Sigmoid colon (tissue), 7 donors: ENCODE measurements around the gene PRICKLE1. TPM values are rescaled to one million over a fixed set of nuclear protein-coding genes. Genes with fewer than 3 reads are reported as not detected.
"Not testable (repeated sequence)": the region's sequence is repeated elsewhere in the genome, so short reads cannot be mapped to it uniquely, and the experiment has no call there.

Experiments
- DNase-seq: peaks from one replicate; pipeline ENCODE4 v3.0.0-alpha.2; 2019
- H3K27ac ChIP-seq, 4 donors: fragments of 200-600 bp; sonication (generic); one replicate each; pipeline ENCODE4 v1.5.1; 2016 to 2019; ENCODE audit warnings: mild to moderate bottlenecking in 1 of 4
- H3K27me3 ChIP-seq, 3 donors: fragments of 200-600 bp; sonication (generic); one replicate each; pipeline ENCODE4 v1.5.1; 2019; ENCODE audit warnings: mild to moderate bottlenecking in 1 of 3
- H3K36me3 ChIP-seq, 4 donors: fragments of 200-600 bp; sonication (generic); one replicate each; pipeline ENCODE4 v1.5.1; 2016 to 2019
- H3K4me1 ChIP-seq, 4 donors: fragments of 200-600 bp; sonication (generic); one replicate each; pipeline ENCODE4 v1.5.1; 2017 to 2019
- H3K4me3 ChIP-seq, 4 donors: fragments of 200-600 bp; sonication (generic); one replicate each; pipeline ENCODE4 v1.5.1; 2017 to 2019; ENCODE audit warnings: mild to moderate bottlenecking in 2 of 4, moderate library complexity in 1 of 4
- H3K9me3 ChIP-seq, 4 donors: fragments of 200-600 bp in 3 of 4; sonication (generic) in 3 of 4; one replicate each; pipeline versions ENCODE4 v1.5.1 to v1.6.1; 2013 to 2019
- CTCF ChIP-seq, 4 experiments: fragments of 450-650 bp in 3 of 4; fragments of 200-600 bp in 1 of 4; IDR thresholded peaks; one replicate each; pipeline ENCODE4 v1.5.1; 2016 to 2019; ENCODE audit warnings: antibody characterized with exemption in 4 of 4, mild to moderate bottlenecking in 3 of 4, moderate library complexity in 2 of 4
- EP300 ChIP-seq, 4 donors: sonication (generic); formaldehyde crosslinking; IDR thresholded peaks; one replicate each; pipeline ENCODE4 v1.6.1; 2017; ENCODE audit warnings: antibody characterized with exemption in 4 of 4
- POLR2A ChIP-seq, 2 donors: fragments of 450-650 bp; IDR thresholded peaks; one replicate each; pipeline ENCODE4 v1.6.1; 2016; ENCODE audit warnings: antibody characterized with exemption in 2 of 2, mild to moderate bottlenecking in 2 of 2, moderate library complexity in 2 of 2
- POLR2AphosphoS5 ChIP-seq, 4 donors: sonication (generic); formaldehyde crosslinking; IDR thresholded peaks; one replicate each; pipeline ENCODE4 v1.6.1; 2017; ENCODE audit warnings: antibody characterized with exemption in 4 of 4
- WGBS, 2 donors: extraction: QIAGEN DNeasy Blood & Tissue Kit; methylation state at CpG; one replicate each; pipeline ENCODE4 v1.1.7; 2013; 5-methylcytosine and 5-hydroxymethylcytosine counted together
- intact Hi-C: fragments of 100-400 bp; cut with DNase I; formaldehyde crosslinking; loops from one replicate; pipeline ENCODE4 v1.15.1; 2023
- polyA plus RNA-seq, 3 donors: library from polyadenylated mRNA; stranded (reverse); fragments of 200-250 nt; gene quantifications; one replicate each; pipeline ENCODE4 v1.2.3, GENCODE V29; 2013
- total RNA-seq, 4 donors: library from RNA; depleted of rRNA; stranded (reverse); fragments of >200 nt; gene quantifications; one replicate each; pipeline ENCODE4 v1.1.0, GENCODE V29; 2016
- donor health status: healthy with polysubstance abuse.
- donor health status: Bipolar disorder and iron deficiency.
- donor health status: healthy.

Gene PRICKLE1
- total and polyA plus RNA-seq, 7 donors = 0.46 to 12.4 (median 7.8) TPM

GRCh38 chr12:42550800-42551199 is 38.7 kb downstream of the PRICKLE1 start:
- Histone ChIP-seq H3K4me1 (no peaks in the 10 kb centered on the region), H3K27me3 (no peaks in the 10 kb centered on the region), H3K9me3 (no peaks in the 10 kb centered on the region), H3K4me3 (no peak overlapping the region), H3K27ac (no peak overlapping the region), H3K36me3 (no peaks in the 10 kb centered on the region)
- intact Hi-C loops = no loop called here
- DNase-seq = no peak
- TF ChIP-seq EP300 (IDR thresholded peaks at IDR 0.05) (no peak), POLR2AphosphoS5 (IDR thresholded peaks at IDR 0.05) (no peak), POLR2A (IDR thresholded peaks at IDR 0.05) (no peak), CTCF (IDR thresholded peaks at IDR 0.05) (no peak)

GRCh38 chr12:42546709-42547108 is 42.8 kb downstream of the PRICKLE1 start:
- H3K27me3 ChIP-seq = no peaks in the 10 kb centered on the region
- WGBS, 2 donors = 74 to 88% methylated on average over 2 of the region's 2 CpGs
- intact Hi-C loops = no loop called here
- no peak for TF ChIP-seq CTCF (IDR thresholded peaks at IDR 0.05)
- no peak for TF ChIP-seq EP300 (IDR thresholded peaks at IDR 0.05)
- TF ChIP-seq POLR2AphosphoS5 (IDR thresholded peaks at IDR 0.05) = no peak
- TF ChIP-seq POLR2A (IDR thresholded peaks at IDR 0.05) = no peak
- no peak overlapping the region for H3K4me3 ChIP-seq
- H3K27ac ChIP-seq = no peak overlapping the region
- no peaks in the 10 kb centered on the region for H3K4me1 ChIP-seq
- no peak for DNase-seq
- no peaks in the 10 kb centered on the region for H3K36me3 ChIP-seq
- H3K9me3 ChIP-seq = no peaks in the 10 kb centered on the region

GRCh38 chr12:42541965-42542364 is 47.6 kb downstream of the PRICKLE1 start:
- H3K36me3 ChIP-seq = no peaks in the 10 kb centered on the region
- no peaks in the 10 kb centered on the region for H3K27me3 ChIP-seq
- no peaks in the 10 kb centered on the region for H3K4me1 ChIP-seq
- TF ChIP-seq CTCF (IDR thresholded peaks at IDR 0.05) (no peak), POLR2AphosphoS5 (IDR thresholded peaks at IDR 0.05) (no peak), EP300 (IDR thresholded peaks at IDR 0.05) (no peak), POLR2A (IDR thresholded peaks at IDR 0.05) (no peak)
- H3K9me3 ChIP-seq = no peaks in the 10 kb centered on the region
- intact Hi-C loops = no loop called here
- H3K4me3 ChIP-seq = no peak overlapping the region
- DNase-seq = no peak
- WGBS, 2 donors = 78 to 80% methylated on average over 2 of the region's 2 CpGs
- no peak overlapping the region for H3K27ac ChIP-seq

GRCh38 chr12:42541308-42541707 is 48.2 kb downstream of the PRICKLE1 start:
- DNase-seq, intact Hi-C loops: not testable (repeated sequence)
- WGBS, 2 donors = 35 to 48% methylated on average over 2 of the region's 2 CpGs

GRCh38 chr12:42539696-42540095 is 49.9 kb downstream of the PRICKLE1 start:
- Histone ChIP-seq H3K9me3 (no peaks in the 10 kb centered on the region), H3K4me3 (no peak overlapping the region), H3K27ac (no peak overlapping the region), H3K4me1 (no peaks in the 10 kb centered on the region), H3K36me3 (no peaks in the 10 kb centered on the region), H3K27me3 (no peaks in the 10 kb centered on the region)
- intact Hi-C loops = no loop called here
- no peak for DNase-seq
- TF ChIP-seq POLR2A (IDR thresholded peaks at IDR 0.05) = no peak
- TF ChIP-seq POLR2AphosphoS5 (IDR thresholded peaks at IDR 0.05) = no peak
- TF ChIP-seq CTCF (IDR thresholded peaks at IDR 0.05) = no peak
- WGBS, 2 donors = 72 to 75% methylated on average over 1 of the region's 1 CpG

More at GRCh38 chr12:42541308-42541707, 48.2 kb downstream of the PRICKLE1 start:
- not testable (repeated sequence) for H3K36me3 ChIP-seq, H3K27ac ChIP-seq, H3K27me3 ChIP-seq, H3K4me1 ChIP-seq, H3K4me3 ChIP-seq, H3K9me3 ChIP-seq
